HFFc6 (cell line): Measurements from ENCODE around the gene FAIM. TPM values are rescaled to one million over a fixed set of nuclear protein-coding genes. Genes with fewer than 3 reads are reported as not detected.
"Not testable (repeated sequence)": the region's sequence is repeated elsewhere in the genome, so short reads cannot be mapped to it uniquely, and the experiment has no call there.

Source experiments
- DNase-seq: peaks from one replicate; pipeline ENCODE4 v3.0.0-alpha.2; 2018
- H3K27ac Mint-ChIP-seq: 2 replicates; pipeline ENCODE4 v1.8.0; 2020; ENCODE audit warnings: mild to moderate bottlenecking, mixed read lengths
- H3K27me3 Mint-ChIP-seq: 2 replicates; pipeline ENCODE4 v1.8.0; 2021; ENCODE audit warnings: mild to moderate bottlenecking, moderate library complexity, mixed read lengths; ENCODE audit not compliant: insufficient read depth
- H3K36me3 Mint-ChIP-seq: 2 replicates; pipeline ENCODE4 v1.8.0; 2021; ENCODE audit warnings: low read depth, mixed read lengths
- H3K4me1 Mint-ChIP-seq: 2 replicates; pipeline ENCODE4 v1.8.0; 2020; ENCODE audit warnings: low read depth, mixed read lengths
- H3K4me3 Mint-ChIP-seq: 2 replicates; pipeline ENCODE4 v1.8.0; 2020; ENCODE audit warnings: mild to moderate bottlenecking, moderate library complexity, mixed read lengths
- H3K9me3 Mint-ChIP-seq: 2 replicates; pipeline ENCODE4 v1.8.0; 2020; ENCODE audit warnings: mild to moderate bottlenecking, mixed read lengths
- total RNA-seq, 6 experiments: library from RNA; stranded (reverse); fragmentation: NEBNext Ultra II Directional; extraction: Animal tissue kit (Norgen Biotek cat#: 25700); gene quantifications; 2 replicates in 1 of 6; 3 replicates in 5 of 6; pipeline ENCODE4 v1.2.3, GENCODE V29; 2021
- TF ChIP-seq, protein P1 (sequence below): fragments of 200-600 bp; sonication (generic); IDR thresholded peaks from 2 replicates; pipeline ENCODE4 v1.5.0; 2021; ENCODE audit warnings: antibody characterized with exemption, mild to moderate bottlenecking

FAIM gene
- total RNA-seq, 6 experiments from 2014 or later = 6.7 to 12.4 (median 9.5) TPM

DNA sequence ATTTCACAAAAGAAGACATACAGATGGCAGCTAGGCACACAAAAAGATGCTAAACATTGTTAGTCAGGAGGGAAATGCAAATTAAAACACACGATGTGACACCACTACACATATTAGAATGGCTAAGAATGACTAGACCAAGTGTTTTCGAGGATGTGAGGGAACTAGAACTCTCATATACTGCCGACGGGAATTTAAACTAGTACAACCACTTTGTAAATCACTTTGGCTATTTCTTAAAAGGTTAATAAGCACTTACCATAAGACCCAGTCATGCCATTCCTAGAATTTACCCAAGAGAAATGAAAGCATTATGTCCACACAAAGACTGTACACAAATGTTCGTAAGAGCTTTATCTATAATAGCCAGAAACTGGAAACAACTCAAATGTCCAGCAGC is 20.1 kb upstream of the FAIM start:
- DNase-seq = no peak
- Mint-ChIP-seq H3K4me1 (peaks cover 15% of the 10 kb centered on the region; the same call in 1 of the 2 replicates), H3K9me3 (no peaks in the 10 kb centered on the region), H3K27me3 (no peaks in the 10 kb centered on the region), H3K36me3 (peaks cover 10% of the 10 kb centered on the region), H3K4me3 (no peak overlapping the region), H3K27ac (no peak overlapping the region)
- TF ChIP-seq, protein P1, sequence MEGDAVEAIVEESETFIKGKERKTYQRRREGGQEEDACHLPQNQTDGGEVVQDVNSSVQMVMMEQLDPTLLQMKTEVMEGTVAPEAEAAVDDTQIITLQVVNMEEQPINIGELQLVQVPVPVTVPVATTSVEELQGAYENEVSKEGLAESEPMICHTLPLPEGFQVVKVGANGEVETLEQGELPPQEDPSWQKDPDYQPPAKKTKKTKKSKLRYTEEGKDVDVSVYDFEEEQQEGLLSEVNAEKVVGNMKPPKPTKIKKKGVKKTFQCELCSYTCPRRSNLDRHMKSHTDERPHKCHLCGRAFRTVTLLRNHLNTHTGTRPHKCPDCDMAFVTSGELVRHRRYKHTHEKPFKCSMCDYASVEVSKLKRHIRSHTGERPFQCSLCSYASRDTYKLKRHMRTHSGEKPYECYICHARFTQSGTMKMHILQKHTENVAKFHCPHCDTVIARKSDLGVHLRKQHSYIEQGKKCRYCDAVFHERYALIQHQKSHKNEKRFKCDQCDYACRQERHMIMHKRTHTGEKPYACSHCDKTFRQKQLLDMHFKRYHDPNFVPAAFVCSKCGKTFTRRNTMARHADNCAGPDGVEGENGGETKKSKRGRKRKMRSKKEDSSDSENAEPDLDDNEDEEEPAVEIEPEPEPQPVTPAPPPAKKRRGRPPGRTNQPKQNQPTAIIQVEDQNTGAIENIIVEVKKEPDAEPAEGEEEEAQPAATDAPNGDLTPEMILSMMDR = no peak

DNA sequence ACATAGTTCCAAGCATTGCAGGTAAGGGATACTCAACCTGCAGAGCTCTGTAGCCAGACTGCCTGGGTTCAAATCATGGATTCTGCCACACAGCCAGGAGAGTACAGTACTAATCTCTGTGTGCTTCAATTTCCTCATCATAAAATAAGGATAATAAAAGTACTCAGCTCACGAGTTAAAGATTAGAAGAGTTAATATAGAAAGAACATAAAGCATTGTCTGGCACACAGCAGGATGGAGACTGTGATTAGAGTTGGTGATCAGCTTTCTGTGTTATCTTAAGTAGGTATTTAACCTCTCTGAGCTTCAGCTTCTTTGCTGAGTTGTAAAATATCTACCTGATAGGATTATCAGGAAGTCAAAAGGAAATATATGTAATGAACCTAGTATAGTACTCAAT is 17.2 kb upstream of the FAIM start:
- H3K27ac Mint-ChIP-seq = no peak overlapping the region
- no peak overlapping the region for H3K4me3 Mint-ChIP-seq
- no peaks in the 10 kb centered on the region for H3K27me3 Mint-ChIP-seq
- peaks cover 15% of the 10 kb centered on the region; the same call in 1 of the 2 replicates for H3K4me1 Mint-ChIP-seq
- H3K36me3 Mint-ChIP-seq = peaks cover 3% of the 10 kb centered on the region
- no peak for DNase-seq
- H3K9me3 Mint-ChIP-seq = no peaks in the 10 kb centered on the region
- TF ChIP-seq, protein P1 = no peak

DNA sequence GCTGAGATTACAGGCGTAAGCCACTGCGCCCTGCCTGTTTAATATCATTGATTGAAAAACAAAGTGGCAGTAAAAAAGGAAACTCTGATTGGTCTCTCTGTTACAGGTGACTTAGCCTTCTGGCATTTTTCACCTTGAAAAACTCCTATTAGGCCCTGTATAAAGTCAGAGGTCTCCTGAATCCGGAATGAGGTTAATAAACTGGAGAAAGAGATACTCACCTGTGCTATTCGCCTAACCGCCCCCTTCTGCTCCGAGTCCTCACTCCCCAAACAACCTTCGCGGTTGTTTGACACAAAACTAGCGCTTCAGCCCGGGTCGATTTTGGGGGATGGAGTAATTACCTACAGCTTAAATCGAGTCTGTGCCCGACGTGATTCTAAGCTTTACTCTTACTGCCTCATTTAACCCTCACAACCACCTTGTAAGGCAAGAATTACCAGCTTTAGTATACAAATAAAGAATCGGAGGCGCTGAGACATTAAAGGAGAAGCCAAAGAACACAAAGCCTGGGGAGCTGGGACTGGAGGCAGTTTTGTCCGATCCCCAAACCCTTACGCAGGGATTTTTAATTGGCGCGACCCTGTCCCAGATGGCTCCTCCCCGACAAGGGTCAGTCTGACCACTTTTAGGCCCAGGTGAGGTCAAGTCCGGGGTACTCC is 15.0 kb upstream of the FAIM start:
- Mint-ChIP-seq H3K4me1 (peaks cover 15% of the 10 kb centered on the region; the same call in 1 of the 2 replicates), H3K36me3 (no peaks in the 10 kb centered on the region), H3K27ac (peak overlapping the region; percentile 78), H3K27me3 (no peaks in the 10 kb centered on the region), H3K9me3 (no peaks in the 10 kb centered on the region), H3K4me3 (peak overlapping the region; percentile 91)
- peak; percentile 3 for DNase-seq
- TF ChIP-seq, protein P1 = no peak

DNA sequence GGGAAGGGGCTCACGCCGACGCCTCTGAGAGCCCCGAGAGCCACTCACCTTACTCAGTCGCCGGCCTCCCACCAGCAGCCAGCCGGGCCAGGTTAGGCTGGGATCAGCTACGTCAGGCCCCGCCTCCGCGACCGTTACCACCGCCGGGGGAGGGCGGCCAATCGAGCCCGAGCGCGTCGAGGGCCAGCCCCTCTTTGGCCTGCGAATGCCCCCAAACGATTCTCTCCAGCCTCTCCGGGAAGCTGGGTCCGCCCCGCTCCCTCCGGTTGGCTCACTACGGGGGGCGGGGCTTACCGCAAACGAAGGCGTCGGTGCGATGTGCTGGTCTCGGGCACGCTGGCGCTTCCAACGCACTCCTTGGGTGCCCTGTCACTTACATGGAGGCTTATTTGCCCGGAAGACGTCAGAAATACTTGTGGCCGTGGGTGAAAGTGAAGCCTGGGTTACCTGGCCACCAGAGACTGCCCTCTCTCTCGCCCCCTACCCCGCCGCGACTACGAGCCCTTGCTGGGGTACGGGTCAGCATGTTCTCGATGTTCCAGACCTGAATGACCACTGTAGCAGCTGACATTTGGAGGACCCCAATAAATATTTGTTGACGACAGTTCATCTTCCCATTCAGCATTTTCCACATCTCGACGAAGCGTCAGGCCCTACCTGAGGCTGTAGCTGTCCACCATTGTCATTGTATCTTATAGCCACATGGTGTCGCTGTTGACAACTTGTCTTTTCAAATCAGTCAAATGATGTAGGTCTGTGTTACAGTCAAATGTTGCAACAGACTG is 14.2 kb upstream of the FAIM start, which contains the start of gene CEP70:
CEP70 (minus strand) TSS at position 111 of the 785 bp plus-strand sequence. CDS start 21,333 bp downstream, outside the sequence.
- Mint-ChIP-seq H3K4me3 (peak within 1 kb of the TSS; percentile 91), H3K27me3 (no peaks in the 10 kb centered on the region), H3K27ac (peak within 1 kb of the TSS; percentile 86), H3K9me3 (no peaks in the 10 kb centered on the region), H3K36me3 (no peaks in the 10 kb centered on the region), H3K4me1 (peaks cover 15% of the 10 kb centered on the region; the same call in 1 of the 2 replicates)
- TF ChIP-seq, protein P1 = peak; percentile 97
- peak; percentile 89 for DNase-seq

DNA sequence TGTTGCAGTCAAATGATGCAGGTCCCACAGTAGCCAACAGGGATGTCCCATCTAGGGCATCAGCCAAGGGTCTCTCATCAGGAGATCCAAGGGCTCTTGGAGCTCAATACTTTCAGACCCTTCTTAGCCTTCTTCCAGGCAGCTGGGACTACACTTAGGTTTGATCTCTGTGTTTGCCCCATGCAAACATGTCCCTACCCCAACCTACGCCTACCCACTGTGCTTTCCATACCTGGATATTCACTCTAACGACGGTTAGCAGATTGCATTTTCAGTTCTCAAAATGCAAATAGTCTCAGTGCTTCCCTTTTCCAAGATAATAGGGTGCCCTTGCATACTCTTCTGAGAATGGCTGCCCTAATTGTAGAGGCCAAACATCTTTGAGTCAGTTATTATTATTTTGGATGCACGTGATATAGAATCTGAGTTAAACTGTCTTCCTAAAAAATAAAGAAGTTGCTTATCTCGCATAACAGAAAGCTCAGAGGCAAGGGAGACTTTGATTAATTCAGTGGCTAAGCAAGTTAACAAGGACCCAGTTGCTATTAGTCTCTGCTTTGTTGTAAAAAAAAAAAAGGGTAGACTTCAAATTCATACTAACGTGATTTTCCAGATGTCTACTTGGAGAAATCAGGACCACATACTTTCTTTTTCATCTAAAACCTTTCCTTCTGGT is 13.5 kb upstream of the FAIM start:
- peak overlapping the region; percentile 86 for H3K27ac Mint-ChIP-seq
- no peaks in the 10 kb centered on the region for H3K27me3 Mint-ChIP-seq
- TF ChIP-seq, protein P1 = peak; percentile 69
- H3K36me3 Mint-ChIP-seq = no peaks in the 10 kb centered on the region
- no peak for DNase-seq
- peak overlapping the region; percentile 91 for H3K4me3 Mint-ChIP-seq
- peaks cover 16% of the 10 kb centered on the region for H3K4me1 Mint-ChIP-seq
- no peaks in the 10 kb centered on the region for H3K9me3 Mint-ChIP-seq

DNA sequence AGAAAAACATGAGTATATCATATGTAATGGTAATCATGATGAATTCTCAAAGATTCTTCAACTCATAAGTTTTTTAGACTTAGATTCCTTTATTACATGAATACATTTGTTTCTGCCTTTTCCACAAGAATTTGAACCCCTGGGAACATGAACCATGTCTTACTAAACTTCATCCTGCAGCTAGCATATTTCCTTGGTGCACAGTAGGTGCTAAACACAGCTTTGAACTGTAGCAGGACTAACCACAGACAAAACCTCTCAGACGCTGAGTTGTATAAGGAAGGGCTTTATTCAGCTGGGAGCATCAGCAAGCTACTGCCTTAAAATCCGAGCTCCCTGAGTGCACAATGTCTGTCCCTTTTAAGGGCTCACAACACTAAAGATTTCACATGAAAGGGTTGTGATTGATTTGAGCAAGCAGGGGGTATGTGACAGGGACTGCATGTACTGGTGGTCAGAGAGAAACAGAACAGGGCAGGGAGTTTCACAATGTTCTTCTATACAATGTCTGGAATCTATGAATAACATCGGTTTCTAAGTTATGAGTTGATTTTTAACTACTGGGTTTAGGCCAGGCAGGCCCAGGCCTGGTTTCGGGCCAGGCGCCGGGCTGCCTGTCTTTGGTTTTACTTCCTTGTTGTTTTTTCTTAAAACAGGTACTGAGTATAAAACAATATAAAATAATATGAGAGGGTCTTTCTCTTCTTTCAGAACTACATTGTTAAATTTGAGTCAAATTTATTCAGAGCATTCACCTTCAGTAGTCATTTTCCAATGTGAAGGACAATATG is 11.2 kb upstream of the FAIM start:
- H3K27ac Mint-ChIP-seq, H3K9me3 Mint-ChIP-seq, H3K27me3 Mint-ChIP-seq, H3K36me3 Mint-ChIP-seq, H3K4me3 Mint-ChIP-seq, DNase-seq: not testable (repeated sequence)
- H3K4me1 Mint-ChIP-seq = peaks cover 19% of the 10 kb centered on the region
